HL-60 (cell line): ENCODE results near the gene ATF6.

ENCODE experiments used
- CTCF ChIP-seq: IDR thresholded peaks from one replicate; pipeline ENCODE4 v1.5.1; 2011; ENCODE audit warnings: low read length, control low read depth, inconsistent platforms; ENCODE audit not compliant: insufficient read depth
- GABPA ChIP-seq: IDR thresholded peaks from 2 replicates; pipeline ENCODE4 v1.6.1; 2012; ENCODE audit warnings: low read depth
- POLR2AphosphoS5 ChIP-seq: IDR thresholded peaks from 2 replicates; pipeline ENCODE4 v1.6.1; 2012; ENCODE audit warnings: low read depth

- TF ChIP-seq CTCF (no peak), POLR2AphosphoS5 (no peak), GABPA (no peak)
Observed at GRCh38 chr1:161779393-161779792, 13.3 kb downstream of the ATF6 start.
